ENCODE measurements around the gene MRPS18B. TPM values are rescaled to one million over a fixed set of nuclear protein-coding genes. Genes with fewer than 3 reads are reported as not detected.

The MRPS18B gene
- total and polyA plus RNA-seq, 4 experiments from 2014 or later: 44.4 to 126 (median 79.0) TPM

- Histone ChIP-seq H3K4me3 (ENCODE audit: low read length in 2 of 2) (no peak overlapping the region), H3K27ac (ENCODE audit: low read depth, low read length) (peak overlapping the region; percentile 89), H3K4me1 (ENCODE audit: insufficient read depth, low read length) (peaks cover 14% of the 10 kb centered on the region), H3K36me3 (ENCODE audit: insufficient read depth, low read length) (peaks cover 48% of the 10 kb centered on the region), H3K9me3 (ENCODE audit: control insufficient read depth in 1 of 2, low read length in 2 of 2) (no peaks in the 10 kb centered on the region), H3K27me3 (ENCODE audit: insufficient read depth, low read length) (no peaks in the 10 kb centered on the region)
- intact Hi-C loops (cut with micrococcal nuclease): no loop called here
- peak overlapping the region in 6 of 7 donors; percentile 8 to 99 (median 92) for H3K27ac Mint-ChIP-seq
- H3K9me3 Mint-ChIP-seq: no peaks in the 10 kb centered on the region
- ChIA-PET CTCF (ENCODE audit: partially characterized antibody) (interaction anchor here (0.8 to 2.5 kb wide), 11 partner anchors 8 to 462 kb away, joined by 3 to 19 read pairs (median 4); partner anchors contain the start of genes DHX16, MRPS18B and PPP1R10), POLR2A (ENCODE audit: partially characterized antibody) (interaction anchor here (1.2 to 8.7 kb wide), 5 partner anchors 8 to 92 kb away, joined by 4 to 62 read pairs (median 5); partner anchors contain the start of genes DHX16, MDC1, MRPS18B and PPP1R10)
- peaks cover 34 to 57% of the 10 kb centered on the region in 2 donors for H3K36me3 Mint-ChIP-seq
- H3K4me3 Mint-ChIP-seq: peak overlapping the region in 2 of 8 donors; percentile 42 to 92
- H3K27me3 Mint-ChIP-seq: no peaks in the 10 kb centered on the region
- no peak for DNase-seq
- peaks cover 17 to 30% (median 24%) of the 10 kb centered on the region in 4 donors for H3K4me1 Mint-ChIP-seq
Measured at GRCh38 chr6:30625511-30625910, 7.9 kb downstream of the MRPS18B start.

DNA sequence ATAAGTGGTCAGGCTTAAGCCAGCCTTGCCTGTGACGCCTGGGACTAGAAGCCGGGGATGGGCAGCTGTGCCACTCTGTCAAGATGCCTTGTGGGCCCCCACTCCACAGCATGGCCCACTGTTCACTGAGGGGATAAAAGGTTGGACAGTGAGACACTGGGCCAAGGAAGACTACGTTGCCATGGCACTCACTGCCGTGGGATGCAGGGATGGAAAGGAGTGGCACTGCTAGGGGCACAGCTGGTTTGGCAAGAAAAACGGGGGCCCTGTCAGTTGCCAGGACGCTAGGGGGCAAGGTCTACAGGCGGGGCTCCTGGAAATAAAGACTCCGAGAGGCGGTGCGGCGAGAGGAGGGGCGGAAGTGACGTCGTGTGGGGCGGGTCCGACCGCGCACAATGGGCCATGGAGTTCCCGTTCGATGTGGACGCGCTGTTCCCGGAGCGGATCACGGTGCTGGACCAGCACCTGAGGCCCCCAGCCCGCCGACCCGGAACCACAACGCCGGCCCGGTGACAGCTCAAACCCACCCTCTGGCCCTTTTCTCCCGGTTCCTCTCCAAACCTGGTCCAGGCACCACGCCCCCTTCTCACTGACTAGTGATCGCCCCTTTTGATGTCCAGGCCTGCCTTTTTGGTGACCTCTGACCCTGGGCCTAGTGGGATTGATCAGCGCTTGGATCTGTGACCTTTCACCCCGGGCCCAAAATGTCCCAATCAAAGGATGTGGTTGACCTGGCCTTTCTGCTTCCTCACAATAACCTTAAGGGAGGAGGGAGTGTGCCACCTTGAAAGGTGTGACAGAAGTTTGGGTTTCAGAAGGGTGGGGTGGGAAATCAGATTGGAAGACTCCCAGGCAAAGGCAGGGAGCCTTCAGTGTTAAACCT lies 9.1 kb downstream of the MRPS18B start, which contains the start of gene ATAT1:
TSS of gene ATAT1 (plus strand) at position 391 of the 883 bp plus-strand sequence.
- no peaks in the 10 kb centered on the region for H3K9me3 ChIP-seq (ENCODE audit: control insufficient read depth in 1 of 2, low read length in 2 of 2)
- H3K27me3 ChIP-seq (ENCODE audit: insufficient read depth, low read length): no peaks in the 10 kb centered on the region
- CTCF ChIA-PET (ENCODE audit: partially characterized antibody): interaction anchor here (0.7 to 2.5 kb wide), 11 partner anchors 9 to 104 kb away, joined by 3 to 19 read pairs (median 4); partner anchors contain the start of genes C6orf136, MRPS18B and PPP1R10
- H3K27me3 Mint-ChIP-seq: no peaks in the 10 kb centered on the region
- H3K4me3 ChIP-seq (ENCODE audit: low read length in 2 of 2): peak within 1 kb of the TSS; percentile 5 to 78
- no peaks in the 10 kb centered on the region for H3K9me3 Mint-ChIP-seq
- H3K4me1 ChIP-seq (ENCODE audit: insufficient read depth, low read length): peaks cover 14% of the 10 kb centered on the region
- peak within 1 kb of the TSS; percentile 91 to 95 (median 92) for H3K4me3 Mint-ChIP-seq
- peak; percentile 85 to 94 (median 86) for DNase-seq
- H3K36me3 ChIP-seq (ENCODE audit: insufficient read depth, low read length): peaks cover 40% of the 10 kb centered on the region
- intact Hi-C loops (cut with micrococcal nuclease): loop anchor here (1.0 kb wide), 4 partner anchors 9 to 96 kb away; partner anchors contain the start of genes C6orf136, DHX16, MRPS18B and PPP1R10
- H3K27ac Mint-ChIP-seq: peak within 1 kb of the TSS; percentile 91 to 99 (median 97)
- peaks cover 18 to 30% (median 24%) of the 10 kb centered on the region in 4 donors for H3K4me1 Mint-ChIP-seq
- POLR2A ChIA-PET (ENCODE audit: partially characterized antibody): interaction anchor here (0.7 to 8.7 kb wide), 10 partner anchors 9 to 104 kb away, joined by 4 to 62 read pairs (median 5); partner anchors contain the start of genes ABCF1, C6orf136, DHX16 and MDC1
- peak within 1 kb of the TSS; percentile 89 for H3K27ac ChIP-seq (ENCODE audit: low read depth, low read length)
- H3K36me3 Mint-ChIP-seq: peaks cover 32 to 53% of the 10 kb centered on the region in 2 donors

GRCh38 chr6:30635834-30636233 lies 18.2 kb downstream of the MRPS18B start:
- Mint-ChIP-seq H3K36me3 (peaks cover 15 to 17% of the 10 kb centered on the region in 2 donors), H3K4me1 (peaks cover 0 to 3% (median 2%) of the 10 kb centered on the region in 4 donors), H3K9me3 (no peaks in the 10 kb centered on the region), H3K4me3 (no peak overlapping the region), H3K27me3 (no peaks in the 10 kb centered on the region), H3K27ac (peak overlapping the region in 1 of 7 donors; percentile 13)
- Histone ChIP-seq H3K27me3 (ENCODE audit: insufficient read depth, low read length) (no peaks in the 10 kb centered on the region), H3K4me1 (ENCODE audit: insufficient read depth, low read length) (no peaks in the 10 kb centered on the region), H3K36me3 (ENCODE audit: insufficient read depth, low read length) (peaks cover 8% of the 10 kb centered on the region), H3K27ac (ENCODE audit: low read depth, low read length) (no peak overlapping the region), H3K4me3 (ENCODE audit: low read length in 2 of 2) (no peak overlapping the region), H3K9me3 (ENCODE audit: control insufficient read depth in 1 of 2, low read length in 2 of 2) (no peaks in the 10 kb centered on the region)
- ChIA-PET POLR2A (ENCODE audit: partially characterized antibody) (no interaction called here), CTCF (ENCODE audit: partially characterized antibody) (interaction anchor here (1.1 kb wide), 1 partner anchor 15 kb away, joined by 4 read pairs; no protein-coding TSS in a partner anchor)
- intact Hi-C loops (cut with micrococcal nuclease): no loop called here
- DNase-seq: no peak

- ChIA-PET POLR2A (ENCODE audit: partially characterized antibody) (interaction anchor here (1.6 to 3.4 kb wide), 2 partner anchors 14 to 25 kb away, joined by 5 to 14 read pairs; partner anchors contain the start of gene ATAT1), CTCF (ENCODE audit: partially characterized antibody) (interaction anchor here (1.0 kb wide), 1 partner anchor 86 kb away, joined by 3 read pairs; no protein-coding TSS in a partner anchor)
- no peaks in the 10 kb centered on the region for H3K4me1 ChIP-seq (ENCODE audit: insufficient read depth, low read length)
- no peaks in the 10 kb centered on the region for H3K36me3 ChIP-seq (ENCODE audit: insufficient read depth, low read length)
- intact Hi-C loops (cut with micrococcal nuclease): no loop called here
- H3K4me3 Mint-ChIP-seq: no peak overlapping the region
- peaks cover 5 to 9% of the 10 kb centered on the region in 2 donors for H3K36me3 Mint-ChIP-seq
- no peaks in the 10 kb centered on the region for H3K9me3 ChIP-seq (ENCODE audit: control insufficient read depth in 1 of 2, low read length in 2 of 2)
- H3K9me3 Mint-ChIP-seq: no peaks in the 10 kb centered on the region
- H3K27me3 Mint-ChIP-seq: no peaks in the 10 kb centered on the region
- no peak for DNase-seq
- H3K4me1 Mint-ChIP-seq: peaks cover 0 to 8% (median 5%) of the 10 kb centered on the region in 4 donors
- H3K27ac ChIP-seq (ENCODE audit: low read depth, low read length): no peak overlapping the region
- no peaks in the 10 kb centered on the region for H3K27me3 ChIP-seq (ENCODE audit: insufficient read depth, low read length)
- no peak overlapping the region for H3K4me3 ChIP-seq (ENCODE audit: low read length in 2 of 2)
- no peak overlapping the region for H3K27ac Mint-ChIP-seq
Measured at GRCh38 chr6:30640481-30640880, 22.8 kb downstream of the MRPS18B start.

- Histone ChIP-seq H3K27me3 (ENCODE audit: insufficient read depth, low read length) (no peaks in the 10 kb centered on the region), H3K4me1 (ENCODE audit: insufficient read depth, low read length) (peaks cover 4% of the 10 kb centered on the region), H3K27ac (ENCODE audit: low read depth, low read length) (no peak overlapping the region), H3K36me3 (ENCODE audit: insufficient read depth, low read length) (no peaks in the 10 kb centered on the region), H3K9me3 (ENCODE audit: control insufficient read depth in 1 of 2, low read length in 2 of 2) (no peaks in the 10 kb centered on the region), H3K4me3 (ENCODE audit: low read length in 2 of 2) (no peak overlapping the region)
- peak overlapping the region in 2 of 7 donors; percentile 42 to 69 for H3K27ac Mint-ChIP-seq
- peaks cover 4 to 12% (median 8%) of the 10 kb centered on the region in 4 donors for H3K4me1 Mint-ChIP-seq
- no peaks in the 10 kb centered on the region for H3K27me3 Mint-ChIP-seq
- intact Hi-C loops (cut with micrococcal nuclease): no loop called here
- peaks cover 4 to 9% of the 10 kb centered on the region in 2 donors for H3K36me3 Mint-ChIP-seq
- H3K4me3 Mint-ChIP-seq: no peak overlapping the region
- CTCF ChIA-PET (ENCODE audit: partially characterized antibody): interaction anchor here (1.0 to 1.4 kb wide), 4 partner anchors 15 to 87 kb away, joined by 3 to 6 read pairs (median 4); partner anchors contain the start of genes ATAT1 and DHX16
- no peak for DNase-seq
- POLR2A ChIA-PET (ENCODE audit: partially characterized antibody): interaction anchor here (0.6 to 3.4 kb wide), 3 partner anchors 15 to 26 kb away, joined by 3 to 14 read pairs (median 5); partner anchors contain the start of genes ATAT1 and MRPS18B
- H3K9me3 Mint-ChIP-seq: no peaks in the 10 kb centered on the region
Measured at GRCh38 chr6:30641048-30641447, 23.4 kb downstream of the MRPS18B start.

GRCh38 chr6:30643656-30644055 lies 26.0 kb downstream of the MRPS18B start:
- peak overlapping the region in 2 of 7 donors; percentile 38 to 58 for H3K27ac Mint-ChIP-seq
- no peak for DNase-seq
- H3K27me3 Mint-ChIP-seq: no peaks in the 10 kb centered on the region
- H3K9me3 Mint-ChIP-seq: no peaks in the 10 kb centered on the region
- H3K4me1 Mint-ChIP-seq: peaks cover 16 to 26% (median 24%) of the 10 kb centered on the region in 4 donors
- Histone ChIP-seq H3K9me3 (ENCODE audit: control insufficient read depth in 1 of 2, low read length in 2 of 2) (no peaks in the 10 kb centered on the region), H3K4me1 (ENCODE audit: insufficient read depth, low read length) (peaks cover 20% of the 10 kb centered on the region), H3K36me3 (ENCODE audit: insufficient read depth, low read length) (no peaks in the 10 kb centered on the region), H3K4me3 (ENCODE audit: low read length in 2 of 2) (no peak overlapping the region), H3K27ac (ENCODE audit: low read depth, low read length) (no peak overlapping the region), H3K27me3 (ENCODE audit: insufficient read depth, low read length) (no peaks in the 10 kb centered on the region)
- intact Hi-C loops (cut with micrococcal nuclease): no loop called here
- H3K4me3 Mint-ChIP-seq: no peak overlapping the region
- peaks cover 9 to 10% of the 10 kb centered on the region in 2 donors for H3K36me3 Mint-ChIP-seq
- POLR2A ChIA-PET (ENCODE audit: partially characterized antibody): interaction anchor here (5.8 kb wide), 1 partner anchor 29 kb away, joined by 58 read pairs; no protein-coding TSS in a partner anchor
- CTCF ChIA-PET (ENCODE audit: partially characterized antibody): no interaction called here

Data from CD4-positive, alpha-beta memory T cell (primary cell).